ENCODE measurements around the gene PMEL. TPM values are rescaled to one million over a fixed set of nuclear protein-coding genes. Genes with fewer than 3 reads are reported as not detected.
A peak's percentile ranks its signal among the peaks of the same experiment; 100 is the strongest.

Gene PMEL
- total and polyA plus RNA-seq, 9 of the 15 experiments (the other 6 are each of a cell fraction or from before 2014, with no cell fraction given): 0.36 to 2.0 (median 0.98) TPM

GRCh38 chr12:55908726-55909512, 56.9 kb downstream of the PMEL start:
- in situ Hi-C loops (cut with MboI) (no loop called here), intact Hi-C loops (cut with micrococcal nuclease) (no loop called here)
- peak in 1 of 4 experiments; percentile 56 for DNase-seq (ENCODE audit: extremely low read depth in 1 of 4, low spot score in 3 of 4)
- peaks cover 3 to 14% of the 10 kb centered on the region in 2 experiments; a peak in 3 of 5 replicates for H3K4me1 ChIP-seq (replicated peaks in 1 of 2; ENCODE audit: control insufficient read depth in 2 of 2, insufficient read depth in 2 of 2, low read length in 2 of 2)
- peak; percentile 73 for FAIRE-seq
- H3K9me1 ChIP-seq (ENCODE audit: control insufficient read depth, insufficient read depth, low read length): no peaks in the 10 kb centered on the region
- H3K4me3 ChIP-seq: no peak overlapping the region
- H4K20me1 ChIP-seq (replicated peaks; ENCODE audit: control insufficient read depth, insufficient read depth, low read length): no peaks in the 10 kb centered on the region
- ChIA-PET POLR2A (interaction anchor here (1.0 kb wide), 1 partner anchor 79 kb away, joined by 3 read pairs; the partner anchor contains the start of gene DNAJC14), CTCF (ENCODE audit: low intra/inter-chr PET ratio) (interaction anchor here (1.0 kb wide), 1 partner anchor 115 kb away, joined by 3 read pairs; no protein-coding TSS in a partner anchor)
- 33% methylated on average over 8 of the region's 8 CpGs for WGBS (ENCODE audit: insufficient coverage, low coverage, missing lambda C conversion rate)
- peak overlapping the region; percentile 56 for H2AFZ ChIP-seq (ENCODE audit: low read depth, low read length)
- no peaks in the 10 kb centered on the region for H3K27me3 ChIP-seq (ENCODE audit: control insufficient read depth in 2 of 2, insufficient read depth in 2 of 2, low read length in 2 of 2)
- H3K9ac ChIP-seq (ENCODE audit: insufficient read depth in 1 of 2, low read depth in 2 of 2, low read length in 2 of 2): peak overlapping the region in 1 of 2 experiments; percentile 31; a peak in 2 of 4 replicates
- H3K79me2 ChIP-seq (ENCODE audit: control insufficient read depth, insufficient read depth, low read length): peaks cover 14% of the 10 kb centered on the region; the same call in 2 of the 3 replicates
- peak; percentile 80 for ATAC-seq
- peaks cover 12% of the 10 kb centered on the region for H3K36me3 ChIP-seq (ENCODE audit: control insufficient read depth, insufficient read depth, low read length)
- H3K4me2 ChIP-seq (ENCODE audit: insufficient read depth, low read length): peak overlapping the region; percentile 23
- BruUV-seq (replicated peaks): no TSS peak
- no peaks in the 10 kb centered on the region for H3K9me3 ChIP-seq (replicated peaks; ENCODE audit: control insufficient read depth, insufficient read depth, low read depth, low read length)
- peak overlapping the region; percentile 71; the same call in 2 of the 3 replicates for H3K27ac ChIP-seq (ENCODE audit: extremely low read depth, low read depth, low read length)
- TF ChIP-seq TAL1 (IDR thresholded peaks at IDR 0.05) (0 out of 2 replicates have a peak, but pooled peaks have one; percentile 7), SLC30A9 (CRISPR knock-in tag; IDR thresholded peaks at IDR 0.05) (no peak), PRDM10 (IDR thresholded peaks at IDR 0.05; ENCODE audit: partially characterized antibody) (peak; percentile 86), ILF3 (IDR thresholded peaks at IDR 0.05; ENCODE audit: borderline replicate concordance) (no peak), RAD21 (CRISPR knock-in tag; conservative IDR thresholded peaks at IDR 0.05 in 1 of 2, IDR thresholded peaks at IDR 0.05 in 1 of 2) (no peak), RBM25 (IDR thresholded peaks at IDR 0.05; ENCODE audit: low read depth, low read length, severe bottlenecking) (no peak), HNRNPK (IDR thresholded peaks at IDR 0.05; ENCODE audit: low read depth, low read length, poor library complexity, severe bottlenecking) (no peak), SNIP1 (IDR thresholded peaks at IDR 0.05; ENCODE audit: low read depth) (no peak), NKRF (IDR thresholded peaks at IDR 0.05; ENCODE audit: borderline replicate concordance) (0 out of 2 replicates have a peak, but pooled peaks have one; percentile 40)
